Measurements from ENCODE around the gene CAMSAP1.

DNA sequence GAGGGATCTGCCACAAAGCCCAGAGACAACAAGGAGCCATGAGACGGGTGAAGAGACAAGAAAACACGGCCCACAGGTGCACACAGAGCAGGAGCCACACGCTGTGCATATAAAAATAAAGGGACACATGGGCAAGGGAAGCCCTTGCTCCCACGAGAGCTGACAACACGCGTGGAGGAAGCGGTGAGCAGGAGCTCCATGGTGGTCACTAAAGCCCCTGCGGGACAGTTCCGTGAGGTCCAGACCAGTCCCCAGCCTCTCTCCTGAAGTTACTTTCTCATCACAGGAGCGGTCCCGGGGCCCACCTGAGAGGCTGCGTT lies 90.7 kb downstream of the CAMSAP1 start:
- TF ChIP-seq, protein P1, sequence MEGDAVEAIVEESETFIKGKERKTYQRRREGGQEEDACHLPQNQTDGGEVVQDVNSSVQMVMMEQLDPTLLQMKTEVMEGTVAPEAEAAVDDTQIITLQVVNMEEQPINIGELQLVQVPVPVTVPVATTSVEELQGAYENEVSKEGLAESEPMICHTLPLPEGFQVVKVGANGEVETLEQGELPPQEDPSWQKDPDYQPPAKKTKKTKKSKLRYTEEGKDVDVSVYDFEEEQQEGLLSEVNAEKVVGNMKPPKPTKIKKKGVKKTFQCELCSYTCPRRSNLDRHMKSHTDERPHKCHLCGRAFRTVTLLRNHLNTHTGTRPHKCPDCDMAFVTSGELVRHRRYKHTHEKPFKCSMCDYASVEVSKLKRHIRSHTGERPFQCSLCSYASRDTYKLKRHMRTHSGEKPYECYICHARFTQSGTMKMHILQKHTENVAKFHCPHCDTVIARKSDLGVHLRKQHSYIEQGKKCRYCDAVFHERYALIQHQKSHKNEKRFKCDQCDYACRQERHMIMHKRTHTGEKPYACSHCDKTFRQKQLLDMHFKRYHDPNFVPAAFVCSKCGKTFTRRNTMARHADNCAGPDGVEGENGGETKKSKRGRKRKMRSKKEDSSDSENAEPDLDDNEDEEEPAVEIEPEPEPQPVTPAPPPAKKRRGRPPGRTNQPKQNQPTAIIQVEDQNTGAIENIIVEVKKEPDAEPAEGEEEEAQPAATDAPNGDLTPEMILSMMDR (IDR thresholded peaks at IDR 0.05) = no peak
- TF ChIP-seq POLR2A (IDR thresholded peaks at IDR 0.05) = no peak
